Activated T-helper 9 cell treated with anti-CD3 and anti-CD28 coated beads, Interleukin-2, amount 50 U/mL, for 16 hours (primary cell): ENCODE results near the gene PRKAG2.

Source experiments
- DNase-seq: peaks from one replicate; pipeline ENCODE4 v3.0.0-alpha.2; 2020; ENCODE audit warnings: low read depth

PRKAG2 gene

GRCh38 chr7:151615058-151615457 lies 261.9 kb downstream of the PRKAG2 start:
- no peak for DNase-seq

- DNase-seq: no peak
These were observed 262.9 kb downstream of the PRKAG2 start for GRCh38 chr7:151614019-151614418.

GRCh38 chr7:151611878-151612277 lies 265.0 kb downstream of the PRKAG2 start:
- no peak for DNase-seq

- no peak for DNase-seq
These were observed 265.9 kb downstream of the PRKAG2 start for GRCh38 chr7:151611041-151611440.

- DNase-seq: no peak
These were observed 268.8 kb downstream of the PRKAG2 start for GRCh38 chr7:151608031-151608551.

GRCh38 chr7:151607464-151607867 lies 269.4 kb downstream of the PRKAG2 start:
- no peak for DNase-seq

- DNase-seq: no peak
These were observed 273.0 kb downstream of the PRKAG2 start for GRCh38 chr7:151603951-151604350.

- no peak for DNase-seq
These were observed 275.2 kb downstream of the PRKAG2 start for GRCh38 chr7:151601521-151602305.

- DNase-seq: no peak
These were observed 276.6 kb downstream of the PRKAG2 start for GRCh38 chr7:151600331-151600730.

- DNase-seq: no peak
These were observed 277.3 kb downstream of the PRKAG2 start for GRCh38 chr7:151599401-151600227.

GRCh38 chr7:151597541-151598444 lies 279.1 kb downstream of the PRKAG2 start:
- DNase-seq: no peak

GRCh38 chr7:151595702-151596350 lies 281.1 kb downstream of the PRKAG2 start:
- no peak for DNase-seq

GRCh38 chr7:151592868-151593486 lies 283.9 kb downstream of the PRKAG2 start:
- no peak for DNase-seq

GRCh38 chr7:151592330-151592729 lies 284.6 kb downstream of the PRKAG2 start:
- no peak for DNase-seq

- no peak for DNase-seq
These were observed 285.0 kb downstream of the PRKAG2 start for GRCh38 chr7:151591866-151592265.

GRCh38 chr7:151590850-151591771 lies 285.8 kb downstream of the PRKAG2 start:
- no peak for DNase-seq

- DNase-seq: no peak
These were observed 286.7 kb downstream of the PRKAG2 start for GRCh38 chr7:151590071-151590849.

- no peak for DNase-seq
These were observed 287.9 kb downstream of the PRKAG2 start for GRCh38 chr7:151588982-151589381.
